ENCODE results near the gene SPOCK2. TPM values are rescaled to one million over a fixed set of nuclear protein-coding genes. Genes with fewer than 3 reads are reported as not detected.

SPOCK2 gene
- polyA plus RNA-seq, 1 donor from 2014 or later, result 5.6 TPM

GRCh38 chr10:72134785-72135767, 46.7 kb upstream of the SPOCK2 start:
- Histone ChIP-seq H4K20me1 (ENCODE audit: insufficient read depth) (no peaks in the 10 kb centered on the region), H3K9me2 (ENCODE audit: insufficient read depth, low read length) (no peaks in the 10 kb centered on the region), H3K9ac (ENCODE audit: low read length) (no peak overlapping the region), H3K9me3 (ENCODE audit: low read length) (no peaks in the 10 kb centered on the region), H3K27ac (ENCODE audit: low read length) (no peak overlapping the region), H3F3A (ENCODE audit: insufficient read depth, low read length, poor library complexity, severe bottlenecking) (no peaks in the 10 kb centered on the region), H3K27me3 (ENCODE audit: insufficient read depth, low read depth, low read length) (no peaks in the 10 kb centered on the region), H3K79me2 (replicated peaks; ENCODE audit: insufficient read depth, low read length) (no peaks in the 10 kb centered on the region), H2AFZ (ENCODE audit: low read depth, low read length) (no peak overlapping the region), H3K4me2 (ENCODE audit: low read length) (no peak overlapping the region), H3K36me3 (ENCODE audit: insufficient read depth, low read length) (no peaks in the 10 kb centered on the region), H3K4me3 (ENCODE audit: low read length) (no peak overlapping the region)
- TF ChIP-seq TAF1 (IDR thresholded peaks at IDR 0.05; ENCODE audit: low read depth) (no peak), EZH2 (IDR thresholded peaks at IDR 0.05; ENCODE audit: borderline replicate concordance, insufficient read depth, low read length, poor library complexity, severe bottlenecking) (no peak), CTCF (IDR thresholded peaks at IDR 0.05; ENCODE audit: poor library complexity, severe bottlenecking) (no peak), SMC3 (conservative IDR thresholded peaks at IDR 0.05; ENCODE audit: poor library complexity) (no peak), MXI1 (conservative IDR thresholded peaks at IDR 0.05; ENCODE audit: poor library complexity, severe bottlenecking) (no peak), POLR2AphosphoS5 (IDR thresholded peaks at IDR 0.05) (no peak), EP300 (conservative IDR thresholded peaks at IDR 0.05; ENCODE audit: poor library complexity, severe bottlenecking) (no peak), RAD21 (conservative IDR thresholded peaks at IDR 0.05) (no peak)
- TF ChIP-seq, protein P1, sequence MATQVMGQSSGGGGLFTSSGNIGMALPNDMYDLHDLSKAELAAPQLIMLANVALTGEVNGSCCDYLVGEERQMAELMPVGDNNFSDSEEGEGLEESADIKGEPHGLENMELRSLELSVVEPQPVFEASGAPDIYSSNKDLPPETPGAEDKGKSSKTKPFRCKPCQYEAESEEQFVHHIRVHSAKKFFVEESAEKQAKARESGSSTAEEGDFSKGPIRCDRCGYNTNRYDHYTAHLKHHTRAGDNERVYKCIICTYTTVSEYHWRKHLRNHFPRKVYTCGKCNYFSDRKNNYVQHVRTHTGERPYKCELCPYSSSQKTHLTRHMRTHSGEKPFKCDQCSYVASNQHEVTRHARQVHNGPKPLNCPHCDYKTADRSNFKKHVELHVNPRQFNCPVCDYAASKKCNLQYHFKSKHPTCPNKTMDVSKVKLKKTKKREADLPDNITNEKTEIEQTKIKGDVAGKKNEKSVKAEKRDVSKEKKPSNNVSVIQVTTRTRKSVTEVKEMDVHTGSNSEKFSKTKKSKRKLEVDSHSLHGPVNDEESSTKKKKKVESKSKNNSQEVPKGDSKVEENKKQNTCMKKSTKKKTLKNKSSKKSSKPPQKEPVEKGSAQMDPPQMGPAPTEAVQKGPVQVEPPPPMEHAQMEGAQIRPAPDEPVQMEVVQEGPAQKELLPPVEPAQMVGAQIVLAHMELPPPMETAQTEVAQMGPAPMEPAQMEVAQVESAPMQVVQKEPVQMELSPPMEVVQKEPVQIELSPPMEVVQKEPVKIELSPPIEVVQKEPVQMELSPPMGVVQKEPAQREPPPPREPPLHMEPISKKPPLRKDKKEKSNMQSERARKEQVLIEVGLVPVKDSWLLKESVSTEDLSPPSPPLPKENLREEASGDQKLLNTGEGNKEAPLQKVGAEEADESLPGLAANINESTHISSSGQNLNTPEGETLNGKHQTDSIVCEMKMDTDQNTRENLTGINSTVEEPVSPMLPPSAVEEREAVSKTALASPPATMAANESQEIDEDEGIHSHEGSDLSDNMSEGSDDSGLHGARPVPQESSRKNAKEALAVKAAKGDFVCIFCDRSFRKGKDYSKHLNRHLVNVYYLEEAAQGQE (IDR thresholded peaks at IDR 0.05; ENCODE audit: borderline replicate concordance), result no peak

DNA sequence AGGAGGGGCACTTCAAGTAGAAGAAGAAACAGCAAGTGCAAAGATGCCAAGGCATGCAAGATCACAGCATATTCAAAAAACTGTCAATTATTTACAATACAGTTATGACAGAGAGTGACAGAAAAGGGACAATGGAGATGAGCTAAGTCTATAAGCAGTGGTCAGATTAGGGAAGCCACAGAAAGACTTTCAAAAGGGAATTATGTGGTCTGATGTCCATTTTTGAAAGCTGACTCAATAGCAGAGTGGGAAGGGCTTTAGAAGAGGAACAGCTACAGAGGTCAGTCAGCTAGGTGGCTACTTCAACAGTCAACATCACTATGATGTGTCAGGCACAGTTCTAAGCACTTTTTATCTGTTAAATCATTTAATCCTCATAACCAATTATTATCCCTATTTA, 45.2 kb upstream of the SPOCK2 start:
- no peaks in the 10 kb centered on the region for H3K27me3 ChIP-seq (ENCODE audit: insufficient read depth, low read depth, low read length)
- no peak overlapping the region for H2AFZ ChIP-seq (ENCODE audit: low read depth, low read length)
- no peaks in the 10 kb centered on the region for H3K9me3 ChIP-seq (ENCODE audit: low read length)
- H4K20me1 ChIP-seq (ENCODE audit: insufficient read depth), result no peaks in the 10 kb centered on the region
- no peak overlapping the region for H3K4me2 ChIP-seq (ENCODE audit: low read length)
- H3K9me2 ChIP-seq (ENCODE audit: insufficient read depth, low read length), result no peaks in the 10 kb centered on the region
- TF ChIP-seq SMC3 (conservative IDR thresholded peaks at IDR 0.05; ENCODE audit: poor library complexity) (no peak), CTCF (IDR thresholded peaks at IDR 0.05; ENCODE audit: poor library complexity, severe bottlenecking) (no peak), EP300 (conservative IDR thresholded peaks at IDR 0.05; ENCODE audit: poor library complexity, severe bottlenecking) (no peak)
- no peaks in the 10 kb centered on the region for H3F3A ChIP-seq (ENCODE audit: insufficient read depth, low read length, poor library complexity, severe bottlenecking)
- H3K4me3 ChIP-seq (ENCODE audit: low read length), result no peak overlapping the region
- no peaks in the 10 kb centered on the region for H3K79me2 ChIP-seq (replicated peaks; ENCODE audit: insufficient read depth, low read length)
- H3K27ac ChIP-seq (ENCODE audit: low read length), result no peak overlapping the region
- H3K36me3 ChIP-seq (ENCODE audit: insufficient read depth, low read length), result no peaks in the 10 kb centered on the region
- H3K9ac ChIP-seq (ENCODE audit: low read length), result no peak overlapping the region
